Upper lobe of left lung (tissue), 6 donors: ENCODE measurements around the gene TOB1. TPM values are rescaled to one million over a fixed set of nuclear protein-coding genes. Genes with fewer than 3 reads are reported as not detected.

Experiments used
- ATAC-seq, 2 donors: fragments of 200-7000 bp; cut with Tn5 transposase; one replicate each; pipeline ENCODE4 v1.9.1; 2022; ENCODE audit warnings: mild to moderate bottlenecking in 2 of 2, moderate library complexity in 2 of 2; ENCODE audit not compliant: low FRiP score in 2 of 2
- DNase-seq, 2 donors: peaks; one replicate each; pipeline ENCODE4 v3.0.0-alpha.2; 2019 to 2020
- H3K27ac ChIP-seq, 4 donors: fragments of 200-600 bp; sonication (generic); one replicate each; pipeline ENCODE4 v1.5.1; 2016 to 2019
- H3K27me3 ChIP-seq, 4 donors: fragments of 200-600 bp; sonication (generic); one replicate each; pipeline ENCODE4 v1.5.1; 2017 to 2019
- H3K36me3 ChIP-seq, 4 donors: fragments of 200-600 bp; sonication (generic); one replicate each; pipeline ENCODE4 v1.5.1; 2016 to 2019
- H3K4me1 ChIP-seq, 4 donors: fragments of 200-600 bp; sonication (generic); one replicate each; pipeline ENCODE4 v1.5.1; 2018 to 2019
- H3K4me3 ChIP-seq, 4 donors: fragments of 200-600 bp; sonication (generic); one replicate each; pipeline ENCODE4 v1.5.1; 2017 to 2019; ENCODE audit warnings: mild to moderate bottlenecking in 2 of 4, moderate library complexity in 1 of 4
- H3K9me3 ChIP-seq, 4 donors: fragments of 200-600 bp; sonication (generic); one replicate each; pipeline ENCODE4 v1.5.1; 2018 to 2019
- EP300 ChIP-seq, 4 donors: sonication (generic); formaldehyde crosslinking; IDR thresholded peaks; one replicate each; pipeline ENCODE4 v1.5.1; 2017; ENCODE audit warnings: antibody characterized with exemption in 4 of 4, control low read depth in 2 of 4
- POLR2A ChIP-seq, 4 donors: fragments of 450-650 bp; IDR thresholded peaks; one replicate each; pipeline ENCODE4 v1.5.1; 2016 to 2017; ENCODE audit warnings: antibody characterized with exemption in 4 of 4, mild to moderate bottlenecking in 2 of 4
- POLR2AphosphoS5 ChIP-seq, 2 donors: sonication (generic); formaldehyde crosslinking; IDR thresholded peaks; one replicate each; pipeline ENCODE4 v1.5.1; 2017; ENCODE audit warnings: antibody characterized with exemption in 2 of 2
- WGBS, 2 donors: methylation state at CpG; one replicate each; pipeline ENCODE4 v1.1.5; 2017 to 2018; 5-methylcytosine and 5-hydroxymethylcytosine counted together
- total RNA-seq, 6 donors: library from RNA; depleted of rRNA in 4 of 6; stranded (reverse); fragments of >200 nt in 4 of 6; gene quantifications; one replicate each; pipeline versions ENCODE4 v1.1.0 to v1.2.1, GENCODE V29; 2016 to 2021
- TF ChIP-seq, protein P1 (sequence below), 6 experiments: fragments of 450-650 bp in 4 of 6; fragments of 200-600 bp in 2 of 6; sonication (generic) in 2 of 6; IDR thresholded peaks; one replicate each; pipeline ENCODE4 v1.5.1; 2016 to 2019; ENCODE audit warnings: antibody characterized with exemption in 6 of 6
- donor health status: DM: no; HTN: no; CAD: no; lungs with moderate emphysema.
- donor health status: DM: no; HTN: yes; CAD: no; lungs with severe emphysema.

TOB1 gene
- total RNA-seq, 6 donors from 2014 or later = 16.0 to 98.5 (median 53.5) TPM

- Histone ChIP-seq H3K4me3 (peak overlapping the region; percentile 79 to 94 (median 90)), H3K4me1 (peaks cover 22 to 44% (median 28%) of the 10 kb centered on the region in 4 donors), H3K36me3 (peaks cover 5 to 24% (median 10%) of the 10 kb centered on the region in 4 donors), H3K27ac (peak overlapping the region; percentile 96 to 100 (median 100)), H3K27me3 (no peaks in the 10 kb centered on the region), H3K9me3 (no peaks in the 10 kb centered on the region)
- no peak for TF ChIP-seq POLR2AphosphoS5 (IDR thresholded peaks at IDR 0.05)
- TF ChIP-seq POLR2A (IDR thresholded peaks at IDR 0.05) = peak in 2 of 4 donors; percentile 19 to 48
- WGBS, 2 donors = 0 to 1% methylated on average over 21 to 28 of the region's 50 CpGs
- peak; percentile 74 to 93 for DNase-seq
- ATAC-seq = peak in 1 of 2 donors; percentile 2
Measured at GRCh38 chr17:50865060-50865867, 890 bp downstream of the TOB1 start.

GRCh38 chr17:50864747-50865059 lies 1.5 kb downstream of the TOB1 start:
- Histone ChIP-seq H3K9me3 (no peaks in the 10 kb centered on the region), H3K27ac (peak overlapping the region; percentile 96 to 100 (median 100)), H3K36me3 (peaks cover 5 to 24% (median 10%) of the 10 kb centered on the region in 4 donors), H3K4me3 (peak overlapping the region; percentile 79 to 94 (median 90)), H3K27me3 (no peaks in the 10 kb centered on the region), H3K4me1 (peaks cover 22 to 44% (median 28%) of the 10 kb centered on the region in 4 donors)
- 12 to 15% methylated on average over 6 of the region's 6 CpGs for WGBS, 2 donors
- DNase-seq (no peak), ATAC-seq (no peak)
- TF ChIP-seq POLR2A (IDR thresholded peaks at IDR 0.05) = no peak
- no peak for TF ChIP-seq EP300 (IDR thresholded peaks at IDR 0.05)
- no peak for TF ChIP-seq POLR2AphosphoS5 (IDR thresholded peaks at IDR 0.05)
- TF ChIP-seq, protein P1, sequence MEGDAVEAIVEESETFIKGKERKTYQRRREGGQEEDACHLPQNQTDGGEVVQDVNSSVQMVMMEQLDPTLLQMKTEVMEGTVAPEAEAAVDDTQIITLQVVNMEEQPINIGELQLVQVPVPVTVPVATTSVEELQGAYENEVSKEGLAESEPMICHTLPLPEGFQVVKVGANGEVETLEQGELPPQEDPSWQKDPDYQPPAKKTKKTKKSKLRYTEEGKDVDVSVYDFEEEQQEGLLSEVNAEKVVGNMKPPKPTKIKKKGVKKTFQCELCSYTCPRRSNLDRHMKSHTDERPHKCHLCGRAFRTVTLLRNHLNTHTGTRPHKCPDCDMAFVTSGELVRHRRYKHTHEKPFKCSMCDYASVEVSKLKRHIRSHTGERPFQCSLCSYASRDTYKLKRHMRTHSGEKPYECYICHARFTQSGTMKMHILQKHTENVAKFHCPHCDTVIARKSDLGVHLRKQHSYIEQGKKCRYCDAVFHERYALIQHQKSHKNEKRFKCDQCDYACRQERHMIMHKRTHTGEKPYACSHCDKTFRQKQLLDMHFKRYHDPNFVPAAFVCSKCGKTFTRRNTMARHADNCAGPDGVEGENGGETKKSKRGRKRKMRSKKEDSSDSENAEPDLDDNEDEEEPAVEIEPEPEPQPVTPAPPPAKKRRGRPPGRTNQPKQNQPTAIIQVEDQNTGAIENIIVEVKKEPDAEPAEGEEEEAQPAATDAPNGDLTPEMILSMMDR (IDR thresholded peaks at IDR 0.05) = no peak

- whole genome bisulfite sequencing, 2 donors = 70 to 78% methylated on average over 3 of the region's 3 CpGs
- Histone ChIP-seq H3K4me3 (peak overlapping the region in 3 of 4 donors; percentile 87 to 94 (median 92)), H3K27ac (peak overlapping the region in 3 of 4 donors; percentile 53 to 100 (median 100)), H3K27me3 (no peaks in the 10 kb centered on the region), H3K4me1 (peaks cover 20 to 41% (median 26%) of the 10 kb centered on the region in 4 donors), H3K9me3 (no peaks in the 10 kb centered on the region), H3K36me3 (peaks cover 5 to 24% (median 10%) of the 10 kb centered on the region in 4 donors)
- no peak for TF ChIP-seq POLR2AphosphoS5 (IDR thresholded peaks at IDR 0.05)
- no peak for TF ChIP-seq POLR2A (IDR thresholded peaks at IDR 0.05)
- no peak for TF ChIP-seq EP300 (IDR thresholded peaks at IDR 0.05)
- TF ChIP-seq, protein P1 (IDR thresholded peaks at IDR 0.05) = no peak
- ATAC-seq (no peak), DNase-seq (no peak)
Measured at GRCh38 chr17:50863931-50864330, 2.2 kb downstream of the TOB1 start.

- Histone ChIP-seq H3K9me3 (no peaks in the 10 kb centered on the region), H3K27ac (peak overlapping the region in 3 of 4 donors; percentile 16 to 53 (median 38)), H3K4me3 (peak overlapping the region in 3 of 4 donors; percentile 30 to 94 (median 87)), H3K36me3 (peaks cover 5 to 24% (median 10%) of the 10 kb centered on the region in 4 donors), H3K4me1 (peaks cover 16 to 36% (median 24%) of the 10 kb centered on the region in 4 donors), H3K27me3 (no peaks in the 10 kb centered on the region)
- DNase-seq (peak; percentile 73 to 75), ATAC-seq (no peak)
- WGBS, 2 donors = 62 to 77% methylated on average over 10 to 11 of the region's 11 CpGs
- TF ChIP-seq, protein P1 (IDR thresholded peaks at IDR 0.05) = peak in 5 of 6 experiments; percentile 38 to 62 (median 46)
- TF ChIP-seq EP300 (IDR thresholded peaks at IDR 0.05) (no peak), POLR2A (IDR thresholded peaks at IDR 0.05) (peak in 1 of 4 donors; percentile 40), POLR2AphosphoS5 (IDR thresholded peaks at IDR 0.05) (no peak)
Measured at GRCh38 chr17:50863221-50863843, 2.8 kb downstream of the TOB1 start.
